BJ (cell line): Measurements from ENCODE around the gene APBA2. TPM values are rescaled to one million over a fixed set of nuclear protein-coding genes. Genes with fewer than 3 reads are reported as not detected.

ENCODE experiments used
- CTCF ChIA-PET: fragments of 350-600 bp; formaldehyde crosslinking; extraction: SDS; loops from one replicate; lab custom pipeline; 2021; ENCODE audit warnings: antibody characterized with exemption, inconsistent platforms; lab: Yijun Ruan, JAX
- POLR2A ChIA-PET: fragments of 300-600 bp; sonication (Branson Sonifier 250); formaldehyde crosslinking; extraction: SDS; loops from one replicate; lab custom pipeline; 2021; ENCODE audit warnings: antibody characterized with exemption; lab: Charles Lee
- DNase-seq: peaks from one replicate; pipeline ENCODE4 v3.0.0-alpha.2; 2011; ENCODE audit warnings: low read depth
- H3K27me3 ChIP-seq: 2 replicates; pipeline ENCODE4 v1.6.0; 2011; ENCODE audit warnings: low read length; ENCODE audit not compliant: control insufficient read depth, insufficient read depth
- H3K36me3 ChIP-seq: 2 replicates; pipeline ENCODE4 v1.5.1; 2011; ENCODE audit warnings: low read length; ENCODE audit not compliant: control insufficient read depth, insufficient read depth
- H3K4me3 ChIP-seq: 2 replicates; pipeline ENCODE4 v1.5.1; 2011; ENCODE audit warnings: low read depth, mild to moderate bottlenecking, control low read depth, low read length
- CTCF ChIP-seq: IDR thresholded peaks from 2 replicates; pipeline ENCODE4 v1.5.1; 2011; ENCODE audit warnings: low read depth, mild to moderate bottlenecking, control low read depth, inconsistent platforms, low read length, moderate library complexity; ENCODE audit not compliant: insufficient read depth
- polyA plus RNA-seq: library from polyadenylated mRNA; depleted of rRNA; stranded (reverse); fragments of >200 nt; gene quantifications from 2 replicates; pipeline ENCODE4 v1.2.3, GENCODE V29; 2011

The APBA2 gene
- polyA plus RNA-seq, 1 experiment = 15.1 TPM

- POLR2A ChIA-PET = no interaction called here
- H3K4me3 ChIP-seq = no peak overlapping the region
- CTCF ChIA-PET = no interaction called here
- DNase-seq = no peak
- no peaks in the 10 kb centered on the region for H3K36me3 ChIP-seq
- H3K27me3 ChIP-seq = no peaks in the 10 kb centered on the region; the same call in 1 of the 2 replicates
- no peak for TF ChIP-seq CTCF
Observed at GRCh38 chr15:29126821-29127461, 241.2 kb downstream of the APBA2 start.

- Histone ChIP-seq H3K27me3 (no peaks in the 10 kb centered on the region; the same call in 1 of the 2 replicates), H3K4me3 (no peak overlapping the region), H3K36me3 (no peaks in the 10 kb centered on the region)
- no peak for TF ChIP-seq CTCF
- POLR2A ChIA-PET = no interaction called here
- CTCF ChIA-PET = no interaction called here
- DNase-seq = no peak
Observed at GRCh38 chr15:29127506-29128430, 242.0 kb downstream of the APBA2 start.

GRCh38 chr15:29128671-29129070 is 242.9 kb downstream of the APBA2 start:
- ChIA-PET POLR2A (interaction anchor here (0.7 kb wide), 1 partner anchor 11 kb away, joined by 6 read pairs; no protein-coding TSS in a partner anchor), CTCF (interaction anchor here (0.6 to 4.5 kb wide), 3 partner anchors 10 to 29 kb away, joined by 4 to 24 read pairs (median 4); no protein-coding TSS in a partner anchor)
- no peak for DNase-seq
- no peak for TF ChIP-seq CTCF
- H3K27me3 ChIP-seq = no peaks in the 10 kb centered on the region; the same call in 1 of the 2 replicates
- H3K36me3 ChIP-seq = no peaks in the 10 kb centered on the region
- no peak overlapping the region for H3K4me3 ChIP-seq

- CTCF ChIA-PET = interaction anchor here (0.6 to 4.5 kb wide), 3 partner anchors 9 to 28 kb away, joined by 4 to 24 read pairs (median 4); no protein-coding TSS in a partner anchor
- POLR2A ChIA-PET = interaction anchor here (0.7 kb wide), 1 partner anchor 11 kb away, joined by 6 read pairs; no protein-coding TSS in a partner anchor
- H3K36me3 ChIP-seq = no peaks in the 10 kb centered on the region
- no peak for TF ChIP-seq CTCF
- H3K4me3 ChIP-seq = no peak overlapping the region
- DNase-seq = no peak
- no peaks in the 10 kb centered on the region; the same call in 1 of the 2 replicates for H3K27me3 ChIP-seq
Observed at GRCh38 chr15:29129221-29129620, 243.4 kb downstream of the APBA2 start.

- H3K27me3 ChIP-seq = no peaks in the 10 kb centered on the region; the same call in 1 of the 2 replicates
- CTCF ChIA-PET = interaction anchor here (0.6 to 4.5 kb wide), 3 partner anchors 8 to 28 kb away, joined by 3 to 24 read pairs (median 4); no protein-coding TSS in a partner anchor
- POLR2A ChIA-PET = no interaction called here
- no peak for TF ChIP-seq CTCF
- no peak overlapping the region for H3K4me3 ChIP-seq
- DNase-seq = no peak
- H3K36me3 ChIP-seq = no peaks in the 10 kb centered on the region
Observed at GRCh38 chr15:29129926-29130325, 244.2 kb downstream of the APBA2 start.
